ENCODE results near the gene MYL2. TPM values are rescaled to one million over a fixed set of nuclear protein-coding genes. Genes with fewer than 3 reads are reported as not detected.

Gene MYL2
- total and polyA plus RNA-seq, 12 donors = 9,270 to 56,186 (median 26,130) TPM

- WGBS, 2 donors = 71 to 75% methylated on average over 7 of the region's 7 CpGs
- H3K9me3 ChIP-seq = no peaks in the 10 kb centered on the region
- peak overlapping the region in 5 of 10 donors; percentile 89 to 96 (median 94) for H3K27ac ChIP-seq
Measured at GRCh38 chr12:110922652-110923051, 2.3 kb upstream of the MYL2 start.

GRCh38 chr12:110921262-110921661, 883 bp upstream of the MYL2 start:
- Histone ChIP-seq H3K4me1 (peaks cover 0 to 23% (median 0%) of the 10 kb centered on the region in 9 donors), H3K27me3 (peaks cover 0 to 15% (median 5%) of the 10 kb centered on the region in 7 donors), H3K27ac (peak overlapping the region; percentile 42 to 96 (median 90)), H3K9me3 (no peaks in the 10 kb centered on the region), H3K4me3 (no peak overlapping the region), H3K36me3 (peaks cover 0 to 15% (median 0%) of the 10 kb centered on the region in 9 donors)
- TF ChIP-seq, protein P1, sequence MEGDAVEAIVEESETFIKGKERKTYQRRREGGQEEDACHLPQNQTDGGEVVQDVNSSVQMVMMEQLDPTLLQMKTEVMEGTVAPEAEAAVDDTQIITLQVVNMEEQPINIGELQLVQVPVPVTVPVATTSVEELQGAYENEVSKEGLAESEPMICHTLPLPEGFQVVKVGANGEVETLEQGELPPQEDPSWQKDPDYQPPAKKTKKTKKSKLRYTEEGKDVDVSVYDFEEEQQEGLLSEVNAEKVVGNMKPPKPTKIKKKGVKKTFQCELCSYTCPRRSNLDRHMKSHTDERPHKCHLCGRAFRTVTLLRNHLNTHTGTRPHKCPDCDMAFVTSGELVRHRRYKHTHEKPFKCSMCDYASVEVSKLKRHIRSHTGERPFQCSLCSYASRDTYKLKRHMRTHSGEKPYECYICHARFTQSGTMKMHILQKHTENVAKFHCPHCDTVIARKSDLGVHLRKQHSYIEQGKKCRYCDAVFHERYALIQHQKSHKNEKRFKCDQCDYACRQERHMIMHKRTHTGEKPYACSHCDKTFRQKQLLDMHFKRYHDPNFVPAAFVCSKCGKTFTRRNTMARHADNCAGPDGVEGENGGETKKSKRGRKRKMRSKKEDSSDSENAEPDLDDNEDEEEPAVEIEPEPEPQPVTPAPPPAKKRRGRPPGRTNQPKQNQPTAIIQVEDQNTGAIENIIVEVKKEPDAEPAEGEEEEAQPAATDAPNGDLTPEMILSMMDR (IDR thresholded peaks at IDR 0.05) = no peak
- peak in 5 of 8 donors; percentile 9 to 45 (median 14) for ATAC-seq
- no peak for DNase-seq
- 59 to 67% methylated on average over 10 of the region's 10 CpGs for WGBS, 2 donors
- intact Hi-C loops (cut with DNase I) = no loop called here

More at GRCh38 chr12:110922652-110923051, 2.3 kb upstream of the MYL2 start:
- Histone ChIP-seq H3K27me3 (peaks cover 0 to 15% (median 6%) of the 10 kb centered on the region in 7 donors), H3K4me1 (peaks cover 0 to 37% (median under 1%) of the 10 kb centered on the region in 9 donors), H3K4me3 (no peak overlapping the region), H3K36me3 (peaks cover 0 to 15% (median 0%) of the 10 kb centered on the region in 9 donors)
- no peak for DNase-seq
- TF ChIP-seq, protein P1 (IDR thresholded peaks at IDR 0.05) = no peak
- no peak for ATAC-seq
- intact Hi-C loops (cut with DNase I) = no loop called here

GRCh38 chr12:110919720-110920119, 659 bp downstream of the MYL2 start:
- peaks cover 0 to 15% (median 3%) of the 10 kb centered on the region in 7 donors for H3K27me3 ChIP-seq
- ATAC-seq (peak in 4 of 8 donors; percentile 5 to 18 (median 7)), DNase-seq (no peak)
- peak overlapping the region; percentile 77 to 96 (median 90) for H3K27ac ChIP-seq
- no peaks in the 10 kb centered on the region for H3K9me3 ChIP-seq
- TF ChIP-seq, protein P1 (IDR thresholded peaks at IDR 0.05) = no peak
- peak overlapping the region; percentile 32 to 62 (median 54) for H3K4me3 ChIP-seq
- peaks cover 0 to 28% (median 0%) of the 10 kb centered on the region in 9 donors for H3K36me3 ChIP-seq
- intact Hi-C loops (cut with DNase I) = no loop called here
- WGBS, 2 donors = 41 to 58% methylated on average over 5 of the region's 5 CpGs
- H3K4me1 ChIP-seq = peaks cover 0 to 19% (median 0%) of the 10 kb centered on the region in 9 donors

- Histone ChIP-seq H3K9me3 (no peaks in the 10 kb centered on the region), H3K27me3 (peaks cover 0 to 12% (median 0%) of the 10 kb centered on the region in 7 donors), H3K4me1 (peaks cover 0 to 24% (median 0%) of the 10 kb centered on the region in 9 donors), H3K27ac (peak overlapping the region; percentile 54 to 96 (median 90)), H3K36me3 (peaks cover 0 to 46% (median 0%) of the 10 kb centered on the region in 9 donors), H3K4me3 (peak overlapping the region in 9 of 10 donors; percentile 39 to 62 (median 59))
- intact Hi-C loops (cut with DNase I) = no loop called here
- DNase-seq (no peak), ATAC-seq (peak in 1 of 8 donors; percentile 3)
- 40 to 51% methylated on average over 7 of the region's 7 CpGs for WGBS, 2 donors
- TF ChIP-seq, protein P1 (IDR thresholded peaks at IDR 0.05) = no peak
Measured at GRCh38 chr12:110917961-110918360, 2.4 kb downstream of the MYL2 start.
